A549 (cell line): ENCODE data around the gene D2HGDH.

Experiments
- CBX8 ChIP-seq: fragments of 200-600 bp; sonication (generic); IDR thresholded peaks from 2 replicates; pipeline ENCODE4 v1.6.1; 2016
- CEBPB ChIP-seq, 2 experiments: fragments of >200 bp in 1 of 2; sonication (Bioruptor Twin) in 1 of 2; formaldehyde crosslinking in 1 of 2; IDR thresholded peaks; 2 replicates each; pipeline ENCODE4 v1.6.1; 2012 to 2016
- KDM5A ChIP-seq: fragments of 200-600 bp; sonication (generic); IDR thresholded peaks from 2 replicates; pipeline ENCODE4 v1.6.1; 2016; ENCODE audit warnings: antibody characterized with exemption, mild to moderate bottlenecking
- NFE2L2 ChIP-seq: fragments of 150-350 bp; conservative IDR thresholded peaks from 2 replicates; pipeline ENCODE4 v1.6.1; 2014; ENCODE audit warnings: low read length
- NR3C1 ChIP-seq: fragments of >200 bp; sonication (Bioruptor Twin); formaldehyde crosslinking; IDR thresholded peaks from 3 replicates; pipeline ENCODE4 v1.6.1; 2017
- POLR2A ChIP-seq: IDR thresholded peaks from 2 replicates; pipeline ENCODE4 v1.6.1; 2012; ENCODE audit warnings: mild to moderate bottlenecking, low read length
- RAD21 ChIP-seq, 2 experiments: fragments of >200 bp in 1 of 2; sonication (Bioruptor Twin) in 1 of 2; formaldehyde crosslinking in 1 of 2; IDR thresholded peaks in 1 of 2; conservative IDR thresholded peaks in 1 of 2; 2 replicates in 1 of 2; 3 replicates in 1 of 2; pipeline ENCODE4 v1.6.1; 2012 to 2018; ENCODE audit warnings: inconsistent platforms in 1 of 2
- RNF2 ChIP-seq: fragments of 200-600 bp; sonication (generic); IDR thresholded peaks from 2 replicates; pipeline ENCODE4 v1.6.1; 2016; ENCODE audit warnings: low read depth, mild to moderate bottlenecking, antibody characterized with exemption, moderate library complexity, borderline replicate concordance
- TF ChIP-seq, protein P1 (sequence below): fragments of >200 bp; sonication (Bioruptor Twin); formaldehyde crosslinking; IDR thresholded peaks from 3 replicates; pipeline ENCODE4 v1.5.1; 2016
- TF ChIP-seq, protein P2 (sequence below): fragments of 250-450 bp; sonication (Bioruptor Pico); IDR thresholded peaks from 2 replicates; pipeline ENCODE4 v1.5.0; 2021; ENCODE audit warnings: mild to moderate bottlenecking, moderate library complexity, borderline replicate concordance
- TF ChIP-seq, protein P3 (sequence below): fragments of 450-650 bp; IDR thresholded peaks from 2 replicates; pipeline ENCODE4 v1.6.1; 2014; ENCODE audit warnings: antibody characterized with exemption

DNA sequence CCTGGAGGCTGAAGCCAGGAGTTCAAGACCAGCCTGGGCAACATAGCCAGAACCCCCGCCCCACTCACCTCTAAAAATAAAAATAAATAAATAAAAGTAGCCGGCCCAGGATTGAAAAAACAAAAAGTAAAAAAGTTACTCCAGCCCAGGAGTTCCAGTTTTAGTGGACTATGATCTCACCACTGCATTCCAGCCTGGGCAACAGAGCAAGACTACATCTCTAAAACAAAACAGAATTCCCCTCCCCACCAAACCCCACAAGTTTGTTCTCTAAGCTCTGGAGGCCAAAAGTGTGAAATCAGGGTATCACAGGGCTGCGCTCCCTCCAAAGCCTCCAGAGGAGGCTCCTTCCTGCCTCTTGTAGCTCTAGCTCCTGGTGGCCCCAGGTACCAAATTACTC, 1.7 kb downstream of the D2HGDH start:
- TF ChIP-seq, protein P1, sequence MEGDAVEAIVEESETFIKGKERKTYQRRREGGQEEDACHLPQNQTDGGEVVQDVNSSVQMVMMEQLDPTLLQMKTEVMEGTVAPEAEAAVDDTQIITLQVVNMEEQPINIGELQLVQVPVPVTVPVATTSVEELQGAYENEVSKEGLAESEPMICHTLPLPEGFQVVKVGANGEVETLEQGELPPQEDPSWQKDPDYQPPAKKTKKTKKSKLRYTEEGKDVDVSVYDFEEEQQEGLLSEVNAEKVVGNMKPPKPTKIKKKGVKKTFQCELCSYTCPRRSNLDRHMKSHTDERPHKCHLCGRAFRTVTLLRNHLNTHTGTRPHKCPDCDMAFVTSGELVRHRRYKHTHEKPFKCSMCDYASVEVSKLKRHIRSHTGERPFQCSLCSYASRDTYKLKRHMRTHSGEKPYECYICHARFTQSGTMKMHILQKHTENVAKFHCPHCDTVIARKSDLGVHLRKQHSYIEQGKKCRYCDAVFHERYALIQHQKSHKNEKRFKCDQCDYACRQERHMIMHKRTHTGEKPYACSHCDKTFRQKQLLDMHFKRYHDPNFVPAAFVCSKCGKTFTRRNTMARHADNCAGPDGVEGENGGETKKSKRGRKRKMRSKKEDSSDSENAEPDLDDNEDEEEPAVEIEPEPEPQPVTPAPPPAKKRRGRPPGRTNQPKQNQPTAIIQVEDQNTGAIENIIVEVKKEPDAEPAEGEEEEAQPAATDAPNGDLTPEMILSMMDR: no peak
- TF ChIP-seq NR3C1: no peak
- TF ChIP-seq, protein P2, sequence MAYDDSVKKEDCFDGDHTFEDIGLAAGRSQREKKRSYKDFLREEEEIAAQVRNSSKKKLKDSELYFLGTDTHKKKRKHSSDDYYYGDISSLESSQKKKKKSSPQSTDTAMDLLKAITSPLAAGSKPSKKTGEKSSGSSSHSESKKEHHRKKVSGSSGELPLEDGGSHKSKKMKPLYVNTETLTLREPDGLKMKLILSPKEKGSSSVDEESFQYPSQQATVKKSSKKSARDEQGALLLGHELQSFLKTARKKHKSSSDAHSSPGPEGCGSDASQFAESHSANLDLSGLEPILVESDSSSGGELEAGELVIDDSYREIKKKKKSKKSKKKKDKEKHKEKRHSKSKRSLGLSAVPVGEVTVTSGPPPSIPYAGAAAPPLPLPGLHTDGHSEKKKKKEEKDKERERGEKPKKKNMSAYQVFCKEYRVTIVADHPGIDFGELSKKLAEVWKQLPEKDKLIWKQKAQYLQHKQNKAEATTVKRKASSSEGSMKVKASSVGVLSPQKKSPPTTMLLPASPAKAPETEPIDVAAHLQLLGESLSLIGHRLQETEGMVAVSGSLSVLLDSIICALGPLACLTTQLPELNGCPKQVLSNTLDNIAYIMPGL (CRISPR knock-in tag): no peak
- TF ChIP-seq, protein P3, sequence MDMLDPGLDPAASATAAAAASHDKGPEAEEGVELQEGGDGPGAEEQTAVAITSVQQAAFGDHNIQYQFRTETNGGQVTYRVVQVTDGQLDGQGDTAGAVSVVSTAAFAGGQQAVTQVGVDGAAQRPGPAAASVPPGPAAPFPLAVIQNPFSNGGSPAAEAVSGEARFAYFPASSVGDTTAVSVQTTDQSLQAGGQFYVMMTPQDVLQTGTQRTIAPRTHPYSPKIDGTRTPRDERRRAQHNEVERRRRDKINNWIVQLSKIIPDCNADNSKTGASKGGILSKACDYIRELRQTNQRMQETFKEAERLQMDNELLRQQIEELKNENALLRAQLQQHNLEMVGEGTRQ: no peak
- no peak for TF ChIP-seq POLR2A
- TF ChIP-seq CEBPB (IDR thresholded peaks at IDR 0.05): no peak
- no peak for TF ChIP-seq CBX8
- TF ChIP-seq NFE2L2: no peak
- no peak for TF ChIP-seq RNF2
- no peak for TF ChIP-seq KDM5A
- TF ChIP-seq RAD21 (conservative IDR thresholded peaks at IDR 0.05 in 1 of 2, IDR thresholded peaks at IDR 0.05 in 1 of 2): no peak
